Neural progenitor cell (in vitro differentiated cells): ENCODE data around the gene TSC22D2. TPM values are rescaled to one million over a fixed set of nuclear protein-coding genes. Genes with fewer than 3 reads are reported as not detected.

ENCODE experiments used
- DNase-seq: peaks from one replicate; pipeline ENCODE4 v3.0.0-alpha.2; 2016; ENCODE audit warnings: low spot score
- H2AFZ ChIP-seq: fragments of 200-600 bp; sonication (generic); replicated peaks from 2 replicates; pipeline ENCODE4 v1.6.1; 2016; ENCODE audit warnings: antibody characterized with exemption
- H3F3A ChIP-seq: fragments of 200-600 bp; sonication (generic); 2 replicates; pipeline ENCODE4 v1.6.1; 2016; ENCODE audit warnings: antibody characterized with exemption, low read depth
- H3K27ac ChIP-seq: fragments of 200-600 bp; sonication (generic); 2 replicates; pipeline ENCODE4 v1.5.1; 2016; ENCODE audit warnings: mild to moderate bottlenecking
- H3K27me3 ChIP-seq: fragments of 200-600 bp; sonication (generic); 2 replicates; pipeline ENCODE4 v1.6.1; 2016; ENCODE audit warnings: mild to moderate bottlenecking, moderate library complexity
- H3K36me3 ChIP-seq: fragments of 200-600 bp; sonication (generic); 2 replicates; pipeline ENCODE4 v1.5.1; 2016
- H3K4me1 ChIP-seq: fragments of 200-600 bp; sonication (generic); 2 replicates; pipeline ENCODE4 v1.6.1; 2016; ENCODE audit warnings: mixed run types
- H3K4me2 ChIP-seq: fragments of 200-600 bp; sonication (generic); 2 replicates; pipeline ENCODE4 v1.6.1; 2016
- H3K4me3 ChIP-seq: fragments of 200-600 bp; sonication (generic); 2 replicates; pipeline ENCODE4 v1.5.1; 2016
- H3K79me2 ChIP-seq: fragments of 200-600 bp; sonication (generic); 2 replicates; pipeline ENCODE4 v1.6.1; 2016; ENCODE audit warnings: low read depth
- H3K9ac ChIP-seq: fragments of 200-600 bp; sonication (generic); 2 replicates; pipeline ENCODE4 v1.6.1; 2016
- H3K9me3 ChIP-seq: fragments of 200-600 bp; sonication (generic); 2 replicates; pipeline ENCODE4 v1.5.1; 2016; ENCODE audit warnings: low read depth
- H4K20me1 ChIP-seq: fragments of 200-600 bp; sonication (generic); 2 replicates; pipeline ENCODE4 v1.6.1; 2016; ENCODE audit warnings: low read depth
- H3K27ac Mint-ChIP-seq: 3 replicates; pipeline ENCODE4 v1.8.0; 2021; ENCODE audit warnings: mixed read lengths
- H3K27me3 Mint-ChIP-seq: 2 replicates; pipeline ENCODE4 v1.8.0; 2022; ENCODE audit warnings: low read depth, mild to moderate bottlenecking, inconsistent platforms, moderate library complexity, mixed read lengths; ENCODE audit not compliant: insufficient read depth
- H3K36me3 Mint-ChIP-seq: 3 replicates; pipeline ENCODE4 v1.8.0; 2021; ENCODE audit warnings: mixed read lengths
- H3K4me1 Mint-ChIP-seq: 3 replicates; pipeline ENCODE4 v1.8.0; 2021; ENCODE audit warnings: mixed read lengths
- H3K4me3 Mint-ChIP-seq: 3 replicates; pipeline ENCODE4 v1.8.0; 2021; ENCODE audit warnings: mild to moderate bottlenecking, moderate library complexity, mixed read lengths
- H3K9me3 Mint-ChIP-seq: 3 replicates; pipeline ENCODE4 v1.8.0; 2020; ENCODE audit warnings: mixed read lengths
- CTCF ChIP-seq: fragments of 200-600 bp; sonication (generic); IDR thresholded peaks from 2 replicates; pipeline ENCODE4 v1.5.1; 2017; ENCODE audit warnings: antibody characterized with exemption, mild to moderate bottlenecking
- EZH2 ChIP-seq: fragments of 200-600 bp; sonication (generic); IDR thresholded peaks from 2 replicates; pipeline ENCODE4 v1.6.1; 2017; ENCODE audit warnings: antibody characterized with exemption, mild to moderate bottlenecking, moderate library complexity
- EZH2phosphoT487 ChIP-seq: fragments of 200-600 bp; sonication (generic); IDR thresholded peaks from 2 replicates; pipeline ENCODE4 v1.6.1; 2017; ENCODE audit warnings: antibody characterized with exemption
- total RNA-seq: library from RNA; depleted of rRNA; stranded (reverse); fragments of >200 nt; gene quantifications from 2 replicates; pipeline ENCODE4 v1.2.3, GENCODE V29; 2015; ENCODE audit warnings: low replicate concordance

Gene TSC22D2
- total RNA-seq, 1 donor from 2014 or later = 18.7 TPM

- peaks cover 5% of the 10 kb centered on the region for H3K9me3 Mint-ChIP-seq
- DNase-seq = no peak
- no peak overlapping the region for H2AFZ ChIP-seq
- H3K4me1 Mint-ChIP-seq = no peaks in the 10 kb centered on the region
- peaks cover 9% of the 10 kb centered on the region for H3K4me1 ChIP-seq
- H3K4me3 Mint-ChIP-seq = no peak overlapping the region
- no peak overlapping the region for H3K4me2 ChIP-seq
- H3K27me3 ChIP-seq = no peaks in the 10 kb centered on the region
- no peak overlapping the region for H3K27ac Mint-ChIP-seq
- no peak overlapping the region for H3K9ac ChIP-seq
- H3K27ac ChIP-seq = no peak overlapping the region
- no peaks in the 10 kb centered on the region for H3K79me2 ChIP-seq
- H4K20me1 ChIP-seq = no peaks in the 10 kb centered on the region
- H3K4me3 ChIP-seq = no peak overlapping the region
- H3K27me3 Mint-ChIP-seq = no peaks in the 10 kb centered on the region
- no peaks in the 10 kb centered on the region for H3K9me3 ChIP-seq
- H3K36me3 Mint-ChIP-seq = no peaks in the 10 kb centered on the region
- H3F3A ChIP-seq = no peaks in the 10 kb centered on the region
- TF ChIP-seq CTCF = no peak
- TF ChIP-seq EZH2phosphoT487 = no peak
- TF ChIP-seq EZH2 = no peak
- no peaks in the 10 kb centered on the region for H3K36me3 ChIP-seq
Observed at GRCh38 chr3:150515210-150515609, 107.1 kb downstream of the TSC22D2 start.

Other genes starting within 250 kb of the TSC22D2 start
- gene SERP1, start 138.2 kb downstream of the TSC22D2 start, total RNA-seq = 120 and 129 TPM in 2 replicates
- gene EIF2A, start 138.5 kb downstream of the TSC22D2 start, total RNA-seq = 109 and 135 TPM in 2 replicates
- gene SELENOT, start 195.0 kb downstream of the TSC22D2 start, total RNA-seq = 73.4 and 133 TPM in 2 replicates